CD4-positive, alpha-beta T cell treated with Interferon gamma for 1 hour (primary cell): ENCODE measurements around the gene DNAJC12.
"Not testable (repeated sequence)": the region's sequence is repeated elsewhere in the genome, so short reads cannot be mapped to it uniquely, and the experiment has no call there.

ENCODE experiments used
- DNase-seq: peaks from one replicate; pipeline ENCODE4 v3.0.0-alpha.2; 2020

The DNAJC12 gene

GRCh38 chr10:67837541-67838314 is at the start of gene DNAJC12:
TSS of gene DNAJC12 (minus strand) at chr10:67838188. CDS start at chr10:67838011, 177 bp downstream.
- no peak for DNase-seq

GRCh38 chr10:67884842-67885670 is 47.1 kb upstream of the DNAJC12 start:
- DNase-seq: peak; percentile 79

- peak; percentile 95 for DNase-seq
Observed at GRCh38 chr10:67884313-67884841, 46.4 kb upstream of the DNAJC12 start, which contains the start of gene SIRT1. TSS of gene SIRT1 (plus strand) at chr10:67884656. CDS start at chr10:67884722, 66 bp downstream.

- DNase-seq: no peak
Observed at GRCh38 chr10:67883710-67884312, 45.8 kb upstream of the DNAJC12 start.

- DNase-seq: no peak
Observed at GRCh38 chr10:67878133-67878532, 40.1 kb upstream of the DNAJC12 start.

- DNase-seq: not testable (repeated sequence)
Observed at GRCh38 chr10:67877421-67877820, 39.4 kb upstream of the DNAJC12 start.

GRCh38 chr10:67875340-67876238 is 37.6 kb upstream of the DNAJC12 start:
- DNase-seq: no peak

- no peak for DNase-seq
Observed at GRCh38 chr10:67869996-67870395, 32.0 kb upstream of the DNAJC12 start.

- DNase-seq: no peak
Observed at GRCh38 chr10:67868132-67868531, 30.1 kb upstream of the DNAJC12 start.

GRCh38 chr10:67864607-67865371 is 26.8 kb upstream of the DNAJC12 start:
- DNase-seq: no peak

- DNase-seq: no peak
Observed at GRCh38 chr10:67863094-67863493, 25.1 kb upstream of the DNAJC12 start.

GRCh38 chr10:67861750-67862432 is 23.9 kb upstream of the DNAJC12 start:
- no peak for DNase-seq

- DNase-seq: no peak
Observed at GRCh38 chr10:67858971-67859370, 21.0 kb upstream of the DNAJC12 start.

- no peak for DNase-seq
Observed at GRCh38 chr10:67853512-67853911, 15.5 kb upstream of the DNAJC12 start.

- DNase-seq: no peak
Observed at GRCh38 chr10:67852761-67853160, 14.8 kb upstream of the DNAJC12 start.

- DNase-seq: no peak
Observed at GRCh38 chr10:67851186-67851585, 13.2 kb upstream of the DNAJC12 start.

GRCh38 chr10:67849331-67850011 is 11.5 kb upstream of the DNAJC12 start:
- peak; percentile 91 for DNase-seq

GRCh38 chr10:67843284-67843683 is 5.3 kb upstream of the DNAJC12 start:
- DNase-seq: no peak

- DNase-seq: no peak
Observed at GRCh38 chr10:67841737-67842136, 3.7 kb upstream of the DNAJC12 start.

GRCh38 chr10:67839951-67840350 is 2.0 kb upstream of the DNAJC12 start:
- DNase-seq: no peak
